Keratinocyte (primary cell): ENCODE data around the gene FLG. TPM values are rescaled to one million over a fixed set of nuclear protein-coding genes. Genes with fewer than 3 reads are reported as not detected.

Source experiments
- DNase-seq: peaks from one replicate; pipeline ENCODE4 v3.0.0-alpha.2; 2011; ENCODE audit warnings: low read depth, missing footprints, low spot score
- FAIRE-seq: peaks from 2 replicates; lab custom pipeline; 2011; peaks lifted over from hg19 to GRCh38; lab: Jason Lieb, UNC
- H2AFZ ChIP-seq: 2 replicates; pipeline ENCODE4 v1.6.0; 2012; ENCODE audit warnings: low read length, control low read depth, inconsistent platforms; ENCODE audit not compliant: control insufficient read depth
- H3K27ac ChIP-seq: 2 replicates; pipeline ENCODE4 v1.5.1; 2011; ENCODE audit warnings: low read length; ENCODE audit not compliant: control insufficient read depth, insufficient read depth
- H3K27me3 ChIP-seq: 3 replicates; pipeline ENCODE4 v1.6.0; 2011; ENCODE audit warnings: low read length; ENCODE audit not compliant: control insufficient read depth, insufficient read depth; ENCODE audit errors: extremely low read depth
- H3K36me3 ChIP-seq, 2 experiments: 2 replicates in 1 of 2; 3 replicates in 1 of 2; pipeline ENCODE4 v1.5.1; 2011; ENCODE audit warnings: low read length in 2 of 2, mild to moderate bottlenecking in 1 of 2; ENCODE audit not compliant: control insufficient read depth in 2 of 2, insufficient read depth in 2 of 2; ENCODE audit errors: extremely low read depth in 1 of 2
- H3K4me1 ChIP-seq: 3 replicates; pipeline ENCODE4 v1.5.1; 2011; ENCODE audit warnings: low read length; ENCODE audit not compliant: control insufficient read depth, insufficient read depth; ENCODE audit errors: extremely low read depth
- H3K4me2 ChIP-seq: 3 replicates; pipeline ENCODE4 v1.6.0; 2011; ENCODE audit warnings: low read depth, low read length; ENCODE audit not compliant: control insufficient read depth, insufficient read depth; ENCODE audit errors: extremely low read depth
- H3K4me3 ChIP-seq, 3 experiments: fragments of 200-600 bp in 1 of 3; sonication (generic) in 1 of 3; 2 replicates in 2 of 3; 3 replicates in 1 of 3; pipeline ENCODE4 v1.5.1; 2011 to 2016; ENCODE audit warnings: low read length in 3 of 3, mild to moderate bottlenecking in 3 of 3, control low read depth in 2 of 3, inconsistent platforms in 1 of 3, low read depth in 1 of 3, mixed read lengths in 1 of 3, mixed run types in 1 of 3, moderate library complexity in 1 of 3; ENCODE audit not compliant: control insufficient read depth in 2 of 3, insufficient read depth in 2 of 3; ENCODE audit errors: extremely low read depth in 1 of 3
- H3K79me2 ChIP-seq: 2 replicates; pipeline ENCODE4 v1.6.0; 2012; ENCODE audit warnings: low read length; ENCODE audit not compliant: control insufficient read depth, insufficient read depth
- H3K9ac ChIP-seq: 3 replicates; pipeline ENCODE4 v1.6.0; 2011; ENCODE audit warnings: low read length; ENCODE audit not compliant: control insufficient read depth, insufficient read depth; ENCODE audit errors: extremely low read depth
- H3K9me1 ChIP-seq: 3 replicates; pipeline ENCODE4 v1.6.0; 2011; ENCODE audit warnings: low read length; ENCODE audit not compliant: control insufficient read depth, insufficient read depth; ENCODE audit errors: extremely low read depth
- H3K9me3 ChIP-seq: 2 replicates; pipeline ENCODE4 v1.5.1; 2012; ENCODE audit warnings: low read depth, low read length; ENCODE audit not compliant: control insufficient read depth
- H4K20me1 ChIP-seq: 3 replicates; pipeline ENCODE4 v1.6.0; 2011; ENCODE audit warnings: low read length; ENCODE audit not compliant: control insufficient read depth, insufficient read depth; ENCODE audit errors: extremely low read depth
- EZH2 ChIP-seq: IDR thresholded peaks from one replicate; pipeline ENCODE4 v1.6.1; 2012; ENCODE audit warnings: inconsistent platforms, mild to moderate bottlenecking, low read length, moderate library complexity
- dilution Hi-C: fragments of 300-500 bp; cut with MboI; formaldehyde crosslinking; loops from one replicate; pipeline ENCODE4 v1.7.0; 2020; ENCODE audit warnings: low sequenced_read_pairs; ENCODE audit not compliant: extremely low pct_ligation_motif_present
- polyA plus RNA-seq, 5 experiments: library from polyadenylated mRNA; depleted of rRNA in 3 of 5; stranded (reverse) in 3 of 5; stranded (forward) in 1 of 5; unstranded in 1 of 5; fragments of >200 nt; gene quantifications; 1 replicate in 1 of 5; 2 replicates in 3 of 5; 3 replicates in 1 of 5; pipeline versions ENCODE4 v1.2.1 to v1.2.3, GENCODE V29; 2011 to 2012; ENCODE audit warnings: missing spikeins in 2 of 5, low read depth in 1 of 5, low replicate concordance in 1 of 5
- TF ChIP-seq, protein P1 (sequence below), 3 experiments: IDR thresholded peaks in 1 of 3; conservative IDR thresholded peaks in 1 of 3; optimal IDR thresholded peaks in 1 of 3; 2 replicates in 2 of 3; 3 replicates in 1 of 3; pipeline versions ENCODE3 to v1.5.1; 2011; ENCODE audit warnings: low read length in 3 of 3, mild to moderate bottlenecking in 3 of 3, moderate library complexity in 2 of 3, control low read depth in 1 of 3, inconsistent platforms in 1 of 3; ENCODE audit not compliant: insufficient read depth in 2 of 3; ENCODE audit errors: extremely low read depth in 1 of 3

Gene FLG
- polyA plus RNA-seq, 1 donor (not counting 4 experiments of a cell fraction or from before 2014, with no cell fraction given), result 8.8 TPM

- dilution Hi-C loops, result no loop called here
- TF ChIP-seq, protein P1, sequence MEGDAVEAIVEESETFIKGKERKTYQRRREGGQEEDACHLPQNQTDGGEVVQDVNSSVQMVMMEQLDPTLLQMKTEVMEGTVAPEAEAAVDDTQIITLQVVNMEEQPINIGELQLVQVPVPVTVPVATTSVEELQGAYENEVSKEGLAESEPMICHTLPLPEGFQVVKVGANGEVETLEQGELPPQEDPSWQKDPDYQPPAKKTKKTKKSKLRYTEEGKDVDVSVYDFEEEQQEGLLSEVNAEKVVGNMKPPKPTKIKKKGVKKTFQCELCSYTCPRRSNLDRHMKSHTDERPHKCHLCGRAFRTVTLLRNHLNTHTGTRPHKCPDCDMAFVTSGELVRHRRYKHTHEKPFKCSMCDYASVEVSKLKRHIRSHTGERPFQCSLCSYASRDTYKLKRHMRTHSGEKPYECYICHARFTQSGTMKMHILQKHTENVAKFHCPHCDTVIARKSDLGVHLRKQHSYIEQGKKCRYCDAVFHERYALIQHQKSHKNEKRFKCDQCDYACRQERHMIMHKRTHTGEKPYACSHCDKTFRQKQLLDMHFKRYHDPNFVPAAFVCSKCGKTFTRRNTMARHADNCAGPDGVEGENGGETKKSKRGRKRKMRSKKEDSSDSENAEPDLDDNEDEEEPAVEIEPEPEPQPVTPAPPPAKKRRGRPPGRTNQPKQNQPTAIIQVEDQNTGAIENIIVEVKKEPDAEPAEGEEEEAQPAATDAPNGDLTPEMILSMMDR (optimal IDR thresholded peaks at IDR 0.05 in 1 of 3, IDR thresholded peaks at IDR 0.05 in 1 of 3, conservative IDR thresholded peaks at IDR 0.05 in 1 of 3; ENCODE audit: extremely low read depth in 1 of 3, insufficient read depth in 2 of 3, low read length in 3 of 3), result no peak
- no peak for TF ChIP-seq EZH2
- Histone ChIP-seq H3K4me1 (peaks cover 5% of the 10 kb centered on the region), H3K36me3 (no peaks in the 10 kb centered on the region), H3K27ac (no peak overlapping the region), H3K27me3 (no peaks in the 10 kb centered on the region), H4K20me1 (no peaks in the 10 kb centered on the region), H3K79me2 (no peaks in the 10 kb centered on the region), H3K4me2 (no peak overlapping the region), H3K4me3 (no peak overlapping the region), H2AFZ (no peak overlapping the region), H3K9ac (no peak overlapping the region), H3K9me3 (no peaks in the 10 kb centered on the region), H3K9me1 (no peaks in the 10 kb centered on the region)
- no peak for DNase-seq
- no peak for FAIRE-seq
Measured at GRCh38 chr1:152372672-152373071, 47.6 kb upstream of the FLG start.

DNA sequence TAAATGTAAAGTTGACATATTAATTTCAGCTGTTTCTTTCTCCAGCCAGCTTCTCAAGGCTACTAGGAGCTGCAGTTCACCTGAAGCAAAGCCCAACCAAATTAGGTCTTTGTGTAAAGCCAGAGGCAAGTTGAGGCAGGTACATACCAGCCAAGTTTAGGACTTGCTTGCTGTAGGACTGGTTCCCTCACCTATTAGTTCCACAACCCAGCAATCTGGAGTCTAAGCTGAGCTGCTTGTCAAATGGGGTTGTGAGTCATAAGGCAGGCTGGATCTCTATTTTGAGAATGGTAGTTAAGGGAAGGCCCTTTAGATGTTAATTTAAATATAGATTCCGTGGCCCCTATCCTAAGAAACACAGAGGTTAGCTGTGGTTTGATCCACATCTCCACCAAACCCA, 42.4 kb upstream of the FLG start:
- DNase-seq (peak; percentile 70), FAIRE-seq (peak; percentile 100)
- Histone ChIP-seq H3K36me3 (no peaks in the 10 kb centered on the region), H3K4me3 (peak overlapping the region in 2 of 3 experiments; percentile 16), H3K27ac (no peak overlapping the region), H3K9me1 (no peaks in the 10 kb centered on the region), H3K4me2 (peak overlapping the region; percentile 61), H3K4me1 (peaks cover 22% of the 10 kb centered on the region), H3K79me2 (no peaks in the 10 kb centered on the region), H3K27me3 (no peaks in the 10 kb centered on the region), H3K9me3 (no peaks in the 10 kb centered on the region), H3K9ac (no peak overlapping the region), H4K20me1 (no peaks in the 10 kb centered on the region), H2AFZ (peak overlapping the region; percentile 27)
- dilution Hi-C loops, result no loop called here
- TF ChIP-seq EZH2, result no peak
- TF ChIP-seq, protein P1 (optimal IDR thresholded peaks at IDR 0.05 in 1 of 3, IDR thresholded peaks at IDR 0.05 in 1 of 3, conservative IDR thresholded peaks at IDR 0.05 in 1 of 3; ENCODE audit: extremely low read depth in 1 of 3, insufficient read depth in 2 of 3, low read length in 3 of 3), result no peak
